K562 (cell line): ENCODE results near the gene ADD3. TPM values are rescaled to one million over a fixed set of nuclear protein-coding genes. Genes with fewer than 3 reads are reported as not detected.

ENCODE experiments used
- ATAC-seq: fragments of 200-7000 bp; cut with Tn5 transposase; 3 replicates; pipeline ENCODE4 v1.9.1; 2020; ENCODE audit warnings: moderate library complexity
- BruUV-seq: library from RNA; stranded (reverse); fragments of 400-500 nt; replicated peaks from 2 replicates; lab custom pipeline; 2021; lab: Mats Ljungman, UMichigan
- CTCF ChIA-PET: fragments of 300-600 bp; formaldehyde crosslinking; extraction: SDS; loops from one replicate; lab custom pipeline; 2021; ENCODE audit warnings: low intra/inter-chr PET ratio; lab: Yijun Ruan, JAX
- POLR2A ChIA-PET: fragments of 300-600, 350-650 bp; sonication (Branson Sonifier 250); formaldehyde crosslinking; extraction: SDS; loops from one replicate; lab custom pipeline; 2021; ENCODE audit warnings: antibody characterized with exemption, inconsistent platforms; lab: Yijun Ruan, JAX
- DNase-seq, 4 experiments: peaks; one replicate each; pipeline versions ENCODE4 v3.0.0 to v3.0.0-alpha.2; 2011 to 2018; ENCODE audit warnings: low spot score in 3 of 4, mixed read lengths in 3 of 4; ENCODE audit errors: extremely low read depth in 1 of 4
- FAIRE-seq: peaks from 2 replicates; lab custom pipeline; 2011; peaks lifted over from hg19 to GRCh38; lab: Jason Lieb, UNC
- H2AFZ ChIP-seq: 2 replicates; pipeline ENCODE4 v1.6.0; 2011; ENCODE audit warnings: low read depth, low read length, control low read depth, inconsistent platforms
- H3K27ac ChIP-seq: fragments of 200-600 bp; 3 replicates; pipeline ENCODE4 v1.8.0; 2011; ENCODE audit warnings: low read depth, mild to moderate bottlenecking, control low read depth, inconsistent platforms, low read length, moderate library complexity, mixed read lengths; ENCODE audit errors: extremely low read depth
- H3K27me3 ChIP-seq, 2 experiments: fragments of 300-600 bp in 1 of 2; 2 replicates in 1 of 2; 3 replicates in 1 of 2; pipeline versions ENCODE4 v1.6.0 to v1.8.0; 2011; ENCODE audit warnings: inconsistent platforms in 2 of 2, low read length in 2 of 2, mild to moderate bottlenecking in 1 of 2, mixed read lengths in 1 of 2, moderate library complexity in 1 of 2; ENCODE audit not compliant: control insufficient read depth in 2 of 2, insufficient read depth in 2 of 2
- H3K36me3 ChIP-seq: fragments of 300-600 bp; 3 replicates; pipeline ENCODE4 v1.8.0; 2011; ENCODE audit warnings: mild to moderate bottlenecking, low read length, inconsistent platforms; ENCODE audit not compliant: control insufficient read depth, insufficient read depth
- H3K4me1 ChIP-seq, 2 experiments: fragments of 200-600 bp in 1 of 2; replicated peaks in 1 of 2; 2 replicates in 1 of 2; 3 replicates in 1 of 2; pipeline versions ENCODE4 v1.5.1 to v1.8.0; 2011; ENCODE audit warnings: inconsistent platforms in 2 of 2, low read length in 2 of 2, mild to moderate bottlenecking in 1 of 2, mixed read lengths in 1 of 2, moderate library complexity in 1 of 2; ENCODE audit not compliant: control insufficient read depth in 2 of 2, insufficient read depth in 2 of 2
- H3K4me2 ChIP-seq: 2 replicates; pipeline ENCODE4 v1.6.1; 2011; ENCODE audit warnings: low read length, control low read depth, inconsistent platforms, mixed read lengths; ENCODE audit not compliant: insufficient read depth
- H3K4me3 ChIP-seq: fragments of 200-600 bp; sonication (generic), shearing (Covaris generic); 2 replicates; pipeline ENCODE4 v1.5.1; 2016; ENCODE audit warnings: control low read depth, inconsistent platforms
- H3K79me2 ChIP-seq: fragments of 200-600 bp; 3 replicates; pipeline ENCODE4 v1.8.0; 2011; ENCODE audit warnings: low read length, inconsistent platforms; ENCODE audit not compliant: control insufficient read depth, insufficient read depth
- H3K9ac ChIP-seq, 2 experiments: 2 replicates each; pipeline versions ENCODE4 v1.6.0 to v1.6.1; 2011; ENCODE audit warnings: low read depth in 2 of 2, low read length in 2 of 2, control low read depth in 1 of 2, inconsistent platforms in 1 of 2, mild to moderate bottlenecking in 1 of 2, mixed read lengths in 1 of 2; ENCODE audit not compliant: insufficient read depth in 1 of 2
- H3K9me1 ChIP-seq: one replicate; pipeline ENCODE4 v1.6.0; 2011; ENCODE audit warnings: inconsistent platforms, mild to moderate bottlenecking, low read length, moderate library complexity; ENCODE audit not compliant: control insufficient read depth, insufficient read depth
- H3K9me3 ChIP-seq: replicated peaks from 2 replicates; pipeline ENCODE4 v1.5.1; 2011; ENCODE audit warnings: low read depth, low read length, inconsistent platforms; ENCODE audit not compliant: control insufficient read depth, insufficient read depth
- H4K20me1 ChIP-seq: replicated peaks from 2 replicates; pipeline ENCODE4 v1.6.1; 2011; ENCODE audit warnings: low read length, inconsistent platforms, mixed read lengths; ENCODE audit not compliant: control insufficient read depth, insufficient read depth
- DNMT1 ChIP-seq: fragments of 450-650 bp; IDR thresholded peaks from 2 replicates; pipeline ENCODE4 v1.6.1; 2016; ENCODE audit warnings: antibody characterized with exemption, mild to moderate bottlenecking
- KLF1 ChIP-seq: fragments of 450-650 bp; IDR thresholded peaks from 2 replicates; pipeline ENCODE4 v1.6.1; 2016; ENCODE audit warnings: missing genetic modification characterization, missing compliant biosample characterization
- KLF6 ChIP-seq: fragments of 250-450 bp; sonication (Bioruptor Pico); IDR thresholded peaks from 2 replicates; pipeline ENCODE4 v1.4.0; 2020; ENCODE audit warnings: mild to moderate bottlenecking, moderate library complexity, borderline replicate concordance
- MIER1 ChIP-seq: fragments of 450-650 bp; IDR thresholded peaks from 2 replicates; pipeline ENCODE4 v1.6.1; 2016; ENCODE audit warnings: antibody characterized with exemption, mild to moderate bottlenecking, low read depth
- XRCC3 ChIP-seq: fragments of 450-650 bp; IDR thresholded peaks from 2 replicates; pipeline ENCODE4 v1.6.1; 2017; ENCODE audit warnings: mild to moderate bottlenecking, moderate library complexity
- WGBS: fragments of 100-300 bp; shearing (Covaris generic); methylation state at CpG from one replicate; pipeline ENCODE4 v1.1.6; 2016; ENCODE audit warnings: low coverage, mixed read lengths; ENCODE audit not compliant: insufficient coverage; ENCODE audit errors: missing lambda C conversion rate; 5-methylcytosine and 5-hydroxymethylcytosine counted together
- in situ Hi-C: fragments of 300-500 bp; cut with MboI; formaldehyde crosslinking; loops from 4 replicates; pipeline ENCODE4 v1.15.0; 2018; ENCODE audit warnings: inconsistent platforms, mixed read lengths
- intact Hi-C: fragments of 100-400 bp; cut with micrococcal nuclease; formaldehyde crosslinking; loops from 2 replicates; pipeline ENCODE4 v1.14.2; 2022
- polyA plus RNA-seq, 8 experiments: library from polyadenylated mRNA; depleted of rRNA in 4 of 8; stranded (reverse) in 5 of 8; unstranded in 3 of 8; fragments of >200 nt; fragmentation: Nextera tagmentation in 2 of 8; fragmentation: Illumina TruSeq in 1 of 8; extraction: Ambion mirVana in 2 of 8; extraction: Trizol in 1 of 8; gene quantifications; 2 replicates each; pipeline versions ENCODE4 v1.2.1 to v1.2.3, GENCODE V29; 2011 to 2014; ENCODE audit warnings: inconsistent platforms in 1 of 8, missing spikeins in 1 of 8
- total RNA-seq, 7 experiments: library from RNA; depleted of rRNA in 6 of 7; stranded (reverse); fragments of >200 nt in 6 of 7; fragmentation: Illumina TruSeq in 2 of 7; extraction: Trizol in 2 of 7; gene quantifications; 2 replicates each; pipeline versions ENCODE4 v1.2.1 to v1.2.3, GENCODE V29; 2011 to 2021; ENCODE audit warnings: low replicate concordance in 1 of 7
- TF ChIP-seq, protein P1 (sequence below): fragments of 450-650 bp; IDR thresholded peaks from 2 replicates; pipeline ENCODE4 v1.6.1; 2017; ENCODE audit warnings: mild to moderate bottlenecking, moderate library complexity

Gene ADD3
- total and polyA plus RNA-seq, 9 of the 15 experiments (the other 6 are each of a cell fraction or from before 2014, with no cell fraction given) = 13.2 to 125 (median 31.7) TPM

DNA sequence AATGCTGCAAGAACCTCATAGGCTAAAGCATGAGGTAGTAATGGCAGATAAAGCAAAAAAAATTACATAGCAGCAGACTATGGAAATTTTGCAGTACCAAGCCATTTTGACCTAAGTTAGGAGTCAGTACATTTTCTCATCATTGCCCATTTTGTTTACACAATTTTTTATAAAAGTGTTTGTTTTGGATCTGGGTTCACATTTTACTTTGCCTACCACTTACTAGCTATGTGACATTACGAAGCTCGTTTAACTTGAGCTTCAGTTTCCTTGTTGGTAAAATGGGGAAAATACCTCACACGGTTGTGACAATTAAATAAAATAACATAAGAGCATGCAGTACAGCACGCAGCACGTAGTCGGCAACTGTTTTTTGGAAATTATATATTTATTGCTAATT is 99.6 kb downstream of the ADD3 start:
- BruUV-seq = no TSS peak
- Histone ChIP-seq H3K79me2 (no peaks in the 10 kb centered on the region), H4K20me1 (no peaks in the 10 kb centered on the region), H3K27ac (no peak overlapping the region), H3K4me1 (no peaks in the 10 kb centered on the region), H3K36me3 (peaks cover 20% of the 10 kb centered on the region; the same call in 2 of the 3 replicates), H3K9me3 (no peaks in the 10 kb centered on the region), H3K9ac (no peak overlapping the region), H3K4me3 (no peak overlapping the region), H3K4me2 (no peak overlapping the region), H3K9me1 (no peaks in the 10 kb centered on the region), H3K27me3 (no peaks in the 10 kb centered on the region), H2AFZ (no peak overlapping the region)
- in situ Hi-C loops (no loop called here), intact Hi-C loops (no loop called here)
- ATAC-seq (no peak), DNase-seq (no peak), FAIRE-seq (no peak)
- ChIA-PET CTCF (no interaction called here), POLR2A (interaction anchor here (0.7 to 1.3 kb wide), 2 partner anchors 10 to 198 kb away, joined by 3 read pairs; partner anchors contain the start of gene SMNDC1)
- 96% methylated on average over 6 of the region's 6 CpGs for WGBS
- no peak for TF ChIP-seq DNMT1
- no peak for TF ChIP-seq XRCC3
- no peak for TF ChIP-seq KLF6
- no peak for TF ChIP-seq KLF1 (tag)
- TF ChIP-seq, protein P1, sequence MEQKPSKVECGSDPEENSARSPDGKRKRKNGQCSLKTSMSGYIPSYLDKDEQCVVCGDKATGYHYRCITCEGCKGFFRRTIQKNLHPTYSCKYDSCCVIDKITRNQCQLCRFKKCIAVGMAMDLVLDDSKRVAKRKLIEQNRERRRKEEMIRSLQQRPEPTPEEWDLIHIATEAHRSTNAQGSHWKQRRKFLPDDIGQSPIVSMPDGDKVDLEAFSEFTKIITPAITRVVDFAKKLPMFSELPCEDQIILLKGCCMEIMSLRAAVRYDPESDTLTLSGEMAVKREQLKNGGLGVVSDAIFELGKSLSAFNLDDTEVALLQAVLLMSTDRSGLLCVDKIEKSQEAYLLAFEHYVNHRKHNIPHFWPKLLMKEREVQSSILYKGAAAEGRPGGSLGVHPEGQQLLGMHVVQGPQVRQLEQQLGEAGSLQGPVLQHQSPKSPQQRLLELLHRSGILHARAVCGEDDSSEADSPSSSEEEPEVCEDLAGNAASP = no peak
- TF ChIP-seq MIER1 = no peak
